Aorta (tissue), 5 donors: ENCODE results near the gene VPS26B. TPM values are rescaled to one million over a fixed set of nuclear protein-coding genes. Genes with fewer than 3 reads are reported as not detected.

Experiments used
- ATAC-seq: fragments of 200-7000 bp; cut with Tn5 transposase; one replicate; pipeline ENCODE4 v1.9.1; 2022; ENCODE audit warnings: moderate library complexity; ENCODE audit not compliant: low FRiP score
- DNase-seq, 2 donors: peaks; one replicate each; pipeline ENCODE4 v3.0.0-alpha.2; 2020
- H3K27ac ChIP-seq, 2 donors: one replicate each; pipeline ENCODE4 v1.5.1; 2013; ENCODE audit warnings: low read length in 2 of 2, mild to moderate bottlenecking in 2 of 2, moderate library complexity in 2 of 2, control low read depth in 1 of 2, inconsistent platforms in 1 of 2, low read depth in 1 of 2
- H3K27me3 ChIP-seq, 2 donors: one replicate each; pipeline ENCODE4 v1.6.1; 2013; ENCODE audit warnings: control low read depth in 1 of 2, low read length in 1 of 2, mild to moderate bottlenecking in 1 of 2, moderate library complexity in 1 of 2; ENCODE audit not compliant: insufficient read depth in 2 of 2, control insufficient read depth in 1 of 2
- H3K36me3 ChIP-seq, 2 donors: one replicate each; pipeline ENCODE4 v1.6.1; 2013; ENCODE audit warnings: control low read depth in 1 of 2, low read length in 1 of 2, mild to moderate bottlenecking in 1 of 2; ENCODE audit not compliant: insufficient read depth in 2 of 2, control insufficient read depth in 1 of 2
- H3K4me1 ChIP-seq, 2 donors: one replicate each; pipeline ENCODE4 v1.6.1; 2013; ENCODE audit warnings: low read length in 2 of 2, control low read depth in 1 of 2, mild to moderate bottlenecking in 1 of 2, moderate library complexity in 1 of 2; ENCODE audit not compliant: insufficient read depth in 2 of 2, control insufficient read depth in 1 of 2
- H3K4me3 ChIP-seq, 2 donors: one replicate each; pipeline ENCODE4 v1.5.1; 2013; ENCODE audit warnings: low read length in 2 of 2, control low read depth in 1 of 2, mild to moderate bottlenecking in 1 of 2
- H3K9me3 ChIP-seq: one replicate; pipeline ENCODE4 v1.6.1; 2013; ENCODE audit warnings: mild to moderate bottlenecking, low read length; ENCODE audit not compliant: control insufficient read depth
- WGBS, 2 donors: extraction: QIAGEN DNeasy Blood & Tissue Kit; methylation state at CpG; one replicate each; pipeline ENCODE4 v1.1.7; 2013; 5-methylcytosine and 5-hydroxymethylcytosine counted together
- intact Hi-C, 2 donors: fragments of 100-400 bp; cut with DNase I; formaldehyde crosslinking; loops; one replicate each; pipeline versions ENCODE4 v1.14.2 to v1.15.0; 2022
- polyA plus RNA-seq, 2 donors: library from polyadenylated mRNA; stranded (reverse); fragments of 200-250 nt; gene quantifications; one replicate each; pipeline ENCODE4 v1.2.3, GENCODE V29; 2013
- total RNA-seq, 2 donors: library from RNA; stranded (reverse); fragmentation: NEBNext Ultra II Directional; extraction: Animal tissue kit (Norgen Biotek cat#: 25700); gene quantifications; one replicate each; pipeline ENCODE4 v1.2.1, GENCODE V29; 2021
- donor health status: healthy with polysubstance abuse.
- donor health status: Bipolar disorder and iron deficiency.
- donor health status: DM: no; HTN: no; CAD: no.
- donor health status: DM: no; HTN: no; CAD: no.
- donor health status: DM: yes; HTN: yes; CAD: no.

The VPS26B gene
- total and polyA plus RNA-seq, 4 donors = 17.9 to 42.9 (median 32.0) TPM

- no peaks in the 10 kb centered on the region for H3K9me3 ChIP-seq
- DNase-seq (no peak), ATAC-seq (no peak)
- H3K27me3 ChIP-seq = no peaks in the 10 kb centered on the region
- WGBS, 2 donors = 90 to 91% methylated on average over 11 of the region's 11 CpGs
- H3K4me1 ChIP-seq = no peaks in the 10 kb centered on the region
- intact Hi-C loops = no loop called here
- peaks cover 0 to 7% of the 10 kb centered on the region in 2 donors for H3K36me3 ChIP-seq
- H3K27ac ChIP-seq = no peak overlapping the region
- H3K4me3 ChIP-seq = no peak overlapping the region
These were observed 13.1 kb downstream of the VPS26B start for GRCh38 chr11:134237557-134237922.

GRCh38 chr11:134238956-134239355 is 14.5 kb downstream of the VPS26B start:
- no peak overlapping the region for H3K4me3 ChIP-seq
- 93 to 98% methylated on average over 5 of the region's 5 CpGs for WGBS, 2 donors
- H3K36me3 ChIP-seq = peaks cover 0 to 7% of the 10 kb centered on the region in 2 donors

DNA sequence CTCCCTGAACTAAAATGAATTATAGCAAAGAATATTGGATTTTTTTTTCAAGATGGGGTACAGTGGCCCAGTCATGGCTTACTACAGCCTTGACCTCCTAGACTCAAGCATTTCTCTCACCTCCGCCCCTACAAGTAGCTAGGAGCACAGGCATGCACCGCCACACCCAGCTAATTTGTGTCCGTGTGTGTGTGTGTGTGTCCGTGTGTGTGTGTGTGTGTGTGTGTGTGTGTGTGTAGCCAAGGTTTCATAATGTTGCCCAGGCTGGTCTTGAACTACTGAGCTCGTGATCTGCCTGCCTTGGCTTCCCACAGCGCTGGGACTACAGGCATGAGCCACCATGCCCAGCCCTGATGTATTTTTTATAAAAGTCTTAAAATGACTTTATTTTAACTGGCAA is 16.1 kb downstream of the VPS26B start:
- Histone ChIP-seq H3K27me3 (no peaks in the 10 kb centered on the region), H3K27ac (no peak overlapping the region), H3K36me3 (peaks cover 0 to 7% of the 10 kb centered on the region in 2 donors), H3K9me3 (no peaks in the 10 kb centered on the region), H3K4me3 (no peak overlapping the region), H3K4me1 (no peaks in the 10 kb centered on the region)
- ATAC-seq = no peak
- intact Hi-C loops = no loop called here
- WGBS, 2 donors = 69 to 74% methylated on average over 6 of the region's 6 CpGs
- no peak for DNase-seq

More at GRCh38 chr11:134238956-134239355, 14.5 kb downstream of the VPS26B start:
- no peak for DNase-seq
- intact Hi-C loops = no loop called here
- H3K27ac ChIP-seq = no peak overlapping the region
- H3K4me1 ChIP-seq = no peaks in the 10 kb centered on the region
- no peaks in the 10 kb centered on the region for H3K27me3 ChIP-seq
- H3K9me3 ChIP-seq = no peaks in the 10 kb centered on the region
- ATAC-seq = no peak

GRCh38 chr11:134242376-134242775 is 17.9 kb downstream of the VPS26B start:
- Histone ChIP-seq H3K4me3 (no peak overlapping the region), H3K4me1 (no peaks in the 10 kb centered on the region), H3K27me3 (no peaks in the 10 kb centered on the region), H3K36me3 (peaks cover 0 to 4% of the 10 kb centered on the region in 2 donors), H3K27ac (no peak overlapping the region), H3K9me3 (no peaks in the 10 kb centered on the region)
- ATAC-seq (no peak), DNase-seq (no peak)
- intact Hi-C loops = no loop called here
- 84% methylated on average over 9 of the region's 9 CpGs for WGBS, 2 donors

DNA sequence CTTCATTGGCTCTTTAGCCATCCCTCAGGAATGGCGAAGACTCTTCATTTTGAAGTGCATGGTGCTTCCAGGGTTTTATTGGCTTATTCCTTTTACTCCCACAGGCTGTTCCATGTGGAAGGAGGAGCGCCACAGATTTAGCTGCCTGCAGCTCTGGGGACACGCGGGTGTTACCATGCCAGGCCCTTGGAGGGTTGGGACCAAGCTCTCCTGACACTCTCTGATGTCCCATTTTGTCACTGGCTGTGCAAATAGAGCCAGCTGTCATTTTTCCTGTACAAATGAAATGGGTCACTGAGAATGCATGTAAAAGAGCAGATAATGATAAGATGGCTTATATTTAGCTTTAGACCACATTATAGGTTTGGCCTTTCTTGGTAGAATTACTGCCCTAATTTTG is 19.4 kb downstream of the VPS26B start:
- Histone ChIP-seq H3K36me3 (peaks cover 0 to 5% of the 10 kb centered on the region in 2 donors), H3K4me3 (no peak overlapping the region), H3K27ac (no peak overlapping the region), H3K9me3 (no peaks in the 10 kb centered on the region), H3K27me3 (no peaks in the 10 kb centered on the region), H3K4me1 (no peaks in the 10 kb centered on the region)
- DNase-seq (no peak), ATAC-seq (no peak)
- intact Hi-C loops = no loop called here
- 86 to 93% methylated on average over 4 of the region's 4 CpGs for WGBS, 2 donors

- intact Hi-C loops = no loop called here
- Histone ChIP-seq H3K27ac (no peak overlapping the region), H3K27me3 (no peaks in the 10 kb centered on the region), H3K9me3 (no peaks in the 10 kb centered on the region), H3K4me3 (no peak overlapping the region), H3K4me1 (no peaks in the 10 kb centered on the region), H3K36me3 (peaks cover 0 to 6% of the 10 kb centered on the region in 2 donors)
- WGBS, 2 donors = 46 to 47% methylated on average over 7 of the region's 7 CpGs
- no peak for ATAC-seq
- DNase-seq = no peak
These were observed 20.1 kb downstream of the VPS26B start for GRCh38 chr11:134244593-134244992.

- ATAC-seq = no peak
- intact Hi-C loops = no loop called here
- WGBS, 2 donors = 89 to 91% methylated on average over 14 of the region's 14 CpGs
- peaks cover 0 to 8% of the 10 kb centered on the region in 2 donors for H3K36me3 ChIP-seq
- H3K27ac ChIP-seq = no peak overlapping the region
- no peaks in the 10 kb centered on the region for H3K9me3 ChIP-seq
- DNase-seq = no peak
- H3K4me3 ChIP-seq = no peak overlapping the region
- H3K4me1 ChIP-seq = no peaks in the 10 kb centered on the region
- no peaks in the 10 kb centered on the region for H3K27me3 ChIP-seq
These were observed 21.0 kb downstream of the VPS26B start for GRCh38 chr11:134245434-134245833.

DNA sequence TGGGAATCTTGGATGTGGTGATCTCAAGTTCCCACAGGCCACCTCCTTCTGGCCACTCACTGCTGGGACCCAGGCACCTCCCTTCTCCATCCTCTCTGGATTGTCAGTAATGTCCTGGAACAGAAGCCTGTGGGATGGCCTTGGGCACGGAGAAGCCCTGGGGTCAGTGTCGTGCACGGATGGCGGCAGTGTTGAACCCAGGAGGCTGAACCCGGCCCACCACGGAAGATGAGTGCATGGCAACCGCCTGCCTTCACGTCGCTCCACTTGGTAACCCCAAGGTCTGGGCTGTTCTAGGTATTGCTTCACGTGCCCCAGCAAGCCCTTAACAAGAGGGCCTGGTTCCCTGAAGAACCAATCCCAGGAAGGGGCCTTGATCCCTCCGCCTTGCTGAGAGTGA is 21.6 kb downstream of the VPS26B start:
- WGBS, 2 donors = 87 to 90% methylated on average over 11 of the region's 11 CpGs

DNA sequence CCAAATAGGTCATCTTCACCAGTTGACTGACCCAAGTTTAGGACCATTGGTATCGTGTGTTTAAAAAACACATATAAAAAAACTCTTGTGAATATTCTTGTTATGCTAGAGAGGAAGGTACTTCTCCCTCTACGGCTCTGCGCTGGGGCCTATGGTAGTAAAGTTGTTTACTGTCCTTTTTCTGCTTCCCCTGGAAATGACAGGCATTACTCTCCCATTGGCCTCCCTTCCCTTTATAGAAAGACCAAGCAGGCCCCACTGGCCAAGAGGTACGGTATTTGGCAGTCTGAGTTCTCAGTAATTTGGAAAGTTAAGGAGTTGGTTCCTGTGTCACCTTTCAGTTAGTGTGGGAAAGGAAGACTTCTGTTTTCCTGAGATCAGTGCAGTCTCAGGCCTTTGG is 22.2 kb downstream of the VPS26B start:
- intact Hi-C loops = no loop called here
- 73 to 75% methylated on average over 4 of the region's 4 CpGs for WGBS, 2 donors
- H3K36me3 ChIP-seq = peaks cover 2 to 4% of the 10 kb centered on the region in 2 donors

More for the DNA sequence above, 21.6 kb downstream of the VPS26B start:
- H3K4me1 ChIP-seq = no peaks in the 10 kb centered on the region
- no peak overlapping the region for H3K4me3 ChIP-seq
- H3K27me3 ChIP-seq = no peaks in the 10 kb centered on the region
- H3K27ac ChIP-seq = no peak overlapping the region
- DNase-seq (no peak), ATAC-seq (no peak)
- H3K36me3 ChIP-seq = peaks cover 2 to 8% of the 10 kb centered on the region in 2 donors
- intact Hi-C loops = no loop called here
- no peaks in the 10 kb centered on the region for H3K9me3 ChIP-seq

More for the DNA sequence above, 22.2 kb downstream of the VPS26B start:
- H3K27ac ChIP-seq = no peak overlapping the region
- peaks cover 0 to 2% of the 10 kb centered on the region in 2 donors for H3K4me1 ChIP-seq
- H3K4me3 ChIP-seq = no peak overlapping the region
- ATAC-seq (no peak), DNase-seq (no peak)
- H3K9me3 ChIP-seq = no peaks in the 10 kb centered on the region
- no peaks in the 10 kb centered on the region for H3K27me3 ChIP-seq
